ENCODE measurements around the gene NMU. TPM values are rescaled to one million over a fixed set of nuclear protein-coding genes. Genes with fewer than 3 reads are reported as not detected.

NMU gene
- polyA plus RNA-seq, 1 donor (not counting 4 experiments of a cell fraction or from before 2014, with no cell fraction given): 12.0 TPM

DNA sequence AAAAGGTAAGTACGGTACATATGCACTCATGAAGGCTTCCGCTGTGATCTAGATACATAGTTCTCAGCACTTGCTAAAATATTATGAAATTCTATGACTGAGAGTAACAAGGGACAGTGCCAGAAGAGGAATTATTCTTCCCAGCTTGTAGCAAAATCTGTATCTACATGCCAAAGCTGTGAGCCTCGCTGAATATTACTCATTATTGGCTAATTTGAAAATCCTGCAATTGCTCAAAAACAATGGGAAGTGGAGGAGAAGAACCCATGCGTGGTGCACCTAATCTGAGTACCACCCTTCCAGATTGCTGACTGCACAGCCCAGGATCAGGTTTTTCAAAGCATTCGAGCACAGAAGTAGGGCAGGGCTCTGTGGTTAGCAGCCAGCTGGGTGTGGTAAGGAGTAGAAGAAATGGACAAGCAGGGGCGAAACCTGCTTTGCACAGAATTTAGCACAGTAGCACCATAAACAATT lies 26.7 kb downstream of the NMU start:
- Histone ChIP-seq H3K9me3 (ENCODE audit: control insufficient read depth, low read depth, low read length) (no peaks in the 10 kb centered on the region), H3K36me3 (ENCODE audit: control insufficient read depth in 2 of 2, extremely low read depth in 1 of 2, insufficient read depth in 2 of 2, low read length in 2 of 2) (no peaks in the 10 kb centered on the region), H2AFZ (ENCODE audit: control insufficient read depth, low read length) (no peak overlapping the region), H4K20me1 (ENCODE audit: control insufficient read depth, extremely low read depth, insufficient read depth, low read length) (no peaks in the 10 kb centered on the region), H3K9ac (ENCODE audit: control insufficient read depth, extremely low read depth, insufficient read depth, low read length) (peak overlapping the region; percentile 76), H3K27me3 (ENCODE audit: control insufficient read depth, extremely low read depth, insufficient read depth, low read length) (no peaks in the 10 kb centered on the region), H3K9me1 (ENCODE audit: control insufficient read depth, extremely low read depth, insufficient read depth, low read length) (no peaks in the 10 kb centered on the region), H3K27ac (ENCODE audit: control insufficient read depth, insufficient read depth, low read length) (peak overlapping the region; percentile 94), H3K4me3 (ENCODE audit: control insufficient read depth in 2 of 3, extremely low read depth in 1 of 3, insufficient read depth in 2 of 3, low read depth in 1 of 3, low read length in 3 of 3) (peak overlapping the region in 1 of 3 experiments; percentile 29), H3K4me2 (ENCODE audit: control insufficient read depth, extremely low read depth, insufficient read depth, low read depth, low read length) (peak overlapping the region; percentile 82), H3K79me2 (ENCODE audit: control insufficient read depth, insufficient read depth, low read length) (no peaks in the 10 kb centered on the region), H3K4me1 (ENCODE audit: control insufficient read depth, extremely low read depth, insufficient read depth, low read length) (peaks cover 40% of the 10 kb centered on the region)
- peak; percentile 85 for DNase-seq (ENCODE audit: low read depth, low spot score)
- dilution Hi-C loops (cut with MboI; ENCODE audit: extremely low pct_ligation_motif_present, low sequenced_read_pairs): no loop called here
- TF ChIP-seq, protein P1, sequence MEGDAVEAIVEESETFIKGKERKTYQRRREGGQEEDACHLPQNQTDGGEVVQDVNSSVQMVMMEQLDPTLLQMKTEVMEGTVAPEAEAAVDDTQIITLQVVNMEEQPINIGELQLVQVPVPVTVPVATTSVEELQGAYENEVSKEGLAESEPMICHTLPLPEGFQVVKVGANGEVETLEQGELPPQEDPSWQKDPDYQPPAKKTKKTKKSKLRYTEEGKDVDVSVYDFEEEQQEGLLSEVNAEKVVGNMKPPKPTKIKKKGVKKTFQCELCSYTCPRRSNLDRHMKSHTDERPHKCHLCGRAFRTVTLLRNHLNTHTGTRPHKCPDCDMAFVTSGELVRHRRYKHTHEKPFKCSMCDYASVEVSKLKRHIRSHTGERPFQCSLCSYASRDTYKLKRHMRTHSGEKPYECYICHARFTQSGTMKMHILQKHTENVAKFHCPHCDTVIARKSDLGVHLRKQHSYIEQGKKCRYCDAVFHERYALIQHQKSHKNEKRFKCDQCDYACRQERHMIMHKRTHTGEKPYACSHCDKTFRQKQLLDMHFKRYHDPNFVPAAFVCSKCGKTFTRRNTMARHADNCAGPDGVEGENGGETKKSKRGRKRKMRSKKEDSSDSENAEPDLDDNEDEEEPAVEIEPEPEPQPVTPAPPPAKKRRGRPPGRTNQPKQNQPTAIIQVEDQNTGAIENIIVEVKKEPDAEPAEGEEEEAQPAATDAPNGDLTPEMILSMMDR (optimal IDR thresholded peaks at IDR 0.05 in 1 of 3, IDR thresholded peaks at IDR 0.05 in 1 of 3, conservative IDR thresholded peaks at IDR 0.05 in 1 of 3; ENCODE audit: extremely low read depth in 1 of 3, insufficient read depth in 2 of 3, low read length in 3 of 3): no peak
- TF ChIP-seq EZH2 (IDR thresholded peaks at IDR 0.05; ENCODE audit: low read length): no peak
- FAIRE-seq: peak; percentile 95

GRCh38 chr4:55608591-55608990 lies 27.5 kb downstream of the NMU start:
- DNase-seq (ENCODE audit: low read depth, low spot score) (no peak), FAIRE-seq (no peak)
- H3K4me3 ChIP-seq (ENCODE audit: control insufficient read depth in 2 of 3, extremely low read depth in 1 of 3, insufficient read depth in 2 of 3, low read depth in 1 of 3, low read length in 3 of 3): peak overlapping the region in 1 of 3 experiments; percentile 1
- no peaks in the 10 kb centered on the region for H3K36me3 ChIP-seq (ENCODE audit: control insufficient read depth in 2 of 2, extremely low read depth in 1 of 2, insufficient read depth in 2 of 2, low read length in 2 of 2)
- H3K27me3 ChIP-seq (ENCODE audit: control insufficient read depth, extremely low read depth, insufficient read depth, low read length): no peaks in the 10 kb centered on the region
- no peaks in the 10 kb centered on the region for H3K9me1 ChIP-seq (ENCODE audit: control insufficient read depth, extremely low read depth, insufficient read depth, low read length)
- H3K27ac ChIP-seq (ENCODE audit: control insufficient read depth, insufficient read depth, low read length): peak overlapping the region; percentile 94
- peak overlapping the region; percentile 82 for H3K4me2 ChIP-seq (ENCODE audit: control insufficient read depth, extremely low read depth, insufficient read depth, low read depth, low read length)
- dilution Hi-C loops (cut with MboI; ENCODE audit: extremely low pct_ligation_motif_present, low sequenced_read_pairs): no loop called here
- no peak for TF ChIP-seq EZH2 (IDR thresholded peaks at IDR 0.05; ENCODE audit: low read length)
- TF ChIP-seq, protein P1 (optimal IDR thresholded peaks at IDR 0.05 in 1 of 3, IDR thresholded peaks at IDR 0.05 in 1 of 3, conservative IDR thresholded peaks at IDR 0.05 in 1 of 3; ENCODE audit: extremely low read depth in 1 of 3, insufficient read depth in 2 of 3, low read length in 3 of 3): no peak
- H4K20me1 ChIP-seq (ENCODE audit: control insufficient read depth, extremely low read depth, insufficient read depth, low read length): no peaks in the 10 kb centered on the region
- no peak overlapping the region for H2AFZ ChIP-seq (ENCODE audit: control insufficient read depth, low read length)
- peak overlapping the region; percentile 29 for H3K9ac ChIP-seq (ENCODE audit: control insufficient read depth, extremely low read depth, insufficient read depth, low read length)
- peaks cover 40% of the 10 kb centered on the region for H3K4me1 ChIP-seq (ENCODE audit: control insufficient read depth, extremely low read depth, insufficient read depth, low read length)
- no peaks in the 10 kb centered on the region for H3K79me2 ChIP-seq (ENCODE audit: control insufficient read depth, insufficient read depth, low read length)
- no peaks in the 10 kb centered on the region for H3K9me3 ChIP-seq (ENCODE audit: control insufficient read depth, low read depth, low read length)
